ENCODE results near the gene HEPACAM. TPM values are rescaled to one million over a fixed set of nuclear protein-coding genes. Genes with fewer than 3 reads are reported as not detected.
"Not testable (repeated sequence)": the region's sequence is repeated elsewhere in the genome, so short reads cannot be mapped to it uniquely, and the experiment has no call there.

HEPACAM gene
- 3.6 TPM for total RNA-seq

- DNase-seq: no peak
Measured at GRCh38 chr11:124935548-124936514, at the start of gene HEPACAM. HEPACAM (minus strand) TSS chr11:124936047; CDS start chr11:124936006, 41 bp downstream.

GRCh38 chr11:124984512-124984854 is 48.6 kb upstream of the HEPACAM start:
- no peak for DNase-seq

- no peak for DNase-seq
Measured at GRCh38 chr11:124983674-124984511, 48.0 kb upstream of the HEPACAM start.

GRCh38 chr11:124982043-124982442 is 46.2 kb upstream of the HEPACAM start:
- no peak for DNase-seq

- no peak for DNase-seq
Measured at GRCh38 chr11:124978316-124978715, 42.5 kb upstream of the HEPACAM start.

- no peak for DNase-seq
Measured at GRCh38 chr11:124977006-124977405, 41.2 kb upstream of the HEPACAM start.

- no peak for DNase-seq
Measured at GRCh38 chr11:124976531-124976930, 40.7 kb upstream of the HEPACAM start.

GRCh38 chr11:124971810-124972209 is 36.0 kb upstream of the HEPACAM start:
- DNase-seq: no peak

GRCh38 chr11:124970925-124971324 is 35.1 kb upstream of the HEPACAM start:
- no peak for DNase-seq

GRCh38 chr11:124968197-124968596 is 32.4 kb upstream of the HEPACAM start:
- not testable (repeated sequence) for DNase-seq

- DNase-seq: peak; percentile 70
Measured at GRCh38 chr11:124961972-124962609, 26.2 kb upstream of the HEPACAM start.

- no peak for DNase-seq
Measured at GRCh38 chr11:124955035-124955434, 19.2 kb upstream of the HEPACAM start.

- DNase-seq: no peak
Measured at GRCh38 chr11:124954590-124954955, 18.7 kb upstream of the HEPACAM start.

- peak; percentile 99 for DNase-seq
Measured at GRCh38 chr11:124953753-124954589, 18.1 kb upstream of the HEPACAM start, which contains the start of gene CCDC15. CCDC15 (plus strand) TSS chr11:124954202; CDS start chr11:124954733, 531 bp downstream.

GRCh38 chr11:124951341-124951740 is 15.5 kb upstream of the HEPACAM start:
- DNase-seq: no peak

- no peak for DNase-seq
Measured at GRCh38 chr11:124950601-124951330, 14.9 kb upstream of the HEPACAM start.

- DNase-seq: no peak
Measured at GRCh38 chr11:124946735-124947141, 10.9 kb upstream of the HEPACAM start.

GRCh38 chr11:124945826-124946225 is 10.0 kb upstream of the HEPACAM start:
- DNase-seq: no peak

- no peak for DNase-seq
Measured at GRCh38 chr11:124944565-124944964, 8.7 kb upstream of the HEPACAM start.

GRCh38 chr11:124943741-124944140 is 7.9 kb upstream of the HEPACAM start:
- no peak for DNase-seq

GRCh38 chr11:124943254-124943616 is 7.4 kb upstream of the HEPACAM start:
- DNase-seq: no peak
